Caco-2 (cell line): ENCODE results near the gene HSDL2. TPM values are rescaled to one million over a fixed set of nuclear protein-coding genes. Genes with fewer than 3 reads are reported as not detected.

Experiments
- BruUV-seq: library from RNA; stranded (reverse); fragments of 400-500 nt; replicated peaks from 2 replicates; lab custom pipeline; 2021; lab: Mats Ljungman, UMichigan
- CTCF ChIA-PET: fragments of 300-600 bp; sonication (Branson Sonifier 250); formaldehyde crosslinking; loops from one replicate; lab custom pipeline; 2022; ENCODE audit warnings: antibody characterized with exemption; lab: Charles Lee
- POLR2A ChIA-PET: fragments of 300-600 bp; sonication (Branson Sonifier 250); formaldehyde crosslinking; loops from one replicate; lab custom pipeline; 2022; ENCODE audit warnings: antibody characterized with exemption; lab: Charles Lee
- DNase-seq, 2 experiments: peaks; one replicate each; pipeline versions ENCODE4 v3.0.0 to v3.0.0-alpha.2; 2020 to 2022
- H3K27me3 ChIP-seq: replicated peaks from 2 replicates; pipeline ENCODE4 v1.6.0; 2011; ENCODE audit warnings: low read length; ENCODE audit not compliant: control insufficient read depth, insufficient read depth
- H3K36me3 ChIP-seq: 2 replicates; pipeline ENCODE4 v1.5.1; 2011; ENCODE audit warnings: low read length; ENCODE audit not compliant: control insufficient read depth, insufficient read depth
- H3K4me1 ChIP-seq: fragments of 250-450 bp; sonication (Bioruptor Pico); 2 replicates; pipeline ENCODE4 v1.5.1; 2020; ENCODE audit warnings: mild to moderate bottlenecking
- H3K4me3 ChIP-seq: 2 replicates; pipeline ENCODE4 v1.5.1; 2011; ENCODE audit warnings: low read depth, mild to moderate bottlenecking, control low read depth, low read length
- H3K9me3 ChIP-seq: fragments of 250-450 bp; sonication (Bioruptor Pico); 2 replicates; pipeline ENCODE4 v1.5.1; 2020; ENCODE audit warnings: mild to moderate bottlenecking, moderate library complexity
- H3K27ac Mint-ChIP-seq: one replicate; pipeline ENCODE4 v1.8.0; 2022; ENCODE audit warnings: mixed read lengths; ENCODE audit not compliant: unreplicated experiment
- H3K27me3 Mint-ChIP-seq: one replicate; pipeline ENCODE4 v1.8.0; 2022; ENCODE audit warnings: mixed read lengths; ENCODE audit not compliant: insufficient read depth, unreplicated experiment
- H3K36me3 Mint-ChIP-seq: one replicate; pipeline ENCODE4 v1.8.0; 2022; ENCODE audit warnings: mild to moderate bottlenecking, mixed read lengths; ENCODE audit not compliant: insufficient read depth, unreplicated experiment
- H3K4me1 Mint-ChIP-seq: one replicate; pipeline ENCODE4 v1.8.0; 2022; ENCODE audit warnings: low read depth, mixed read lengths; ENCODE audit not compliant: unreplicated experiment
- H3K4me3 Mint-ChIP-seq: one replicate; pipeline ENCODE4 v1.8.0; 2022; ENCODE audit warnings: mild to moderate bottlenecking, moderate library complexity, mixed read lengths; ENCODE audit not compliant: unreplicated experiment
- H3K9me3 Mint-ChIP-seq: one replicate; pipeline ENCODE4 v1.8.0; 2022; ENCODE audit warnings: mixed read lengths; ENCODE audit not compliant: unreplicated experiment
- intact Hi-C: fragments of 100-400 bp; cut with micrococcal nuclease; formaldehyde crosslinking; loops from one replicate; pipeline ENCODE4 v1.10.0; 2022; ENCODE audit not compliant: unreplicated experiment
- total RNA-seq: library from RNA; stranded (reverse); gene quantifications from 2 replicates; pipeline ENCODE4 v1.2.3, GENCODE V29; 2022
- TF ChIP-seq, protein P1 (sequence below), 2 experiments: fragments of 200-600 bp in 1 of 2; IDR thresholded peaks; 1 replicate in 1 of 2; 2 replicates in 1 of 2; pipeline versions ENCODE4 v1.5.1 to v1.8.0; 2011 to 2022; ENCODE audit warnings: antibody characterized with exemption in 1 of 2, control low read depth in 1 of 2, inconsistent platforms in 1 of 2, low read depth in 1 of 2, low read length in 1 of 2, mild to moderate bottlenecking in 1 of 2, moderate library complexity in 1 of 2; ENCODE audit not compliant: insufficient read depth in 1 of 2, severe bottlenecking in 1 of 2, unreplicated experiment in 1 of 2

HSDL2 gene
- total RNA-seq, 1 experiment from 2014 or later, result 134 TPM

DNA sequence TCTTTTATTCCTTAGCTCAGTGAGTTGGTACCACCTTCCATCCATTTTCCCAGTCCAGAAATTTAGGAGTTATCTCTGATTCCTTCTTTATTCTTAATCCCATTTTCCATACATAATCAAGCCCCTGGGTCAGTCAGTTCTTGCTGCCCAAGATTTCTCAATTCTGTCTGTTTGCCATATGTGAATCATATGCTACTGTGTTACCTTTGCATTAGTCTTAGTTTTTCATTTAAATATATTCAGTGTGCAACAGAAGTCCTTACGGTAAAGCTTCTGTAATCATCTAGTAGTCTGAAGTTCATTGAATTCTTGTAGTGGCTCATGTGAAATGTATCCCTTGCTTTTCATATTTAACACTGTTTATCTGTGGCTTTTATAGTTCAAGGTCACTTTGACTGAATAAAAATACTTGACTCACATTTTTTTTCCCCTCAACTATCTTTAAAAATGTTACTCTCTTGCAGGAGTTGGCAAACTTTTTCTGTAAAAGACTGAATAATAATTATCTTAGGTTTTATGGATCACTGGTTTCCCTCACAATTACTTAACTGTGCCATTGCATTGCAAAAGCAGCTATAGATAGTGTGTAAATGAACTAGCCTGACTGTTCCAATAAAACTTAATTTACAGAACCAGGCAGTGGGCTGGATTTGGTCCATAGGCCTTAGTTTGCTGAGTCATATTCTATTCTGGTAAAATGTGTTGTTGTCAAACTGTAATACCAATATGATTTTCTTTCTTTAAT is 113.7 kb downstream of the HSDL2 start:
- H3K36me3 Mint-ChIP-seq, result peaks cover 42% of the 10 kb centered on the region
- CTCF ChIA-PET, result no interaction called here
- Histone ChIP-seq H3K27me3 (no peaks in the 10 kb centered on the region), H3K4me1 (peaks cover 19% of the 10 kb centered on the region), H3K9me3 (peaks cover 11% of the 10 kb centered on the region), H3K4me3 (no peak overlapping the region), H3K36me3 (no peaks in the 10 kb centered on the region; the same call in 1 of the 2 replicates)
- no TSS peak for BruUV-seq
- H3K4me3 Mint-ChIP-seq, result no peak overlapping the region
- H3K27me3 Mint-ChIP-seq, result no peaks in the 10 kb centered on the region
- intact Hi-C loops, result no loop called here
- TF ChIP-seq, protein P1, sequence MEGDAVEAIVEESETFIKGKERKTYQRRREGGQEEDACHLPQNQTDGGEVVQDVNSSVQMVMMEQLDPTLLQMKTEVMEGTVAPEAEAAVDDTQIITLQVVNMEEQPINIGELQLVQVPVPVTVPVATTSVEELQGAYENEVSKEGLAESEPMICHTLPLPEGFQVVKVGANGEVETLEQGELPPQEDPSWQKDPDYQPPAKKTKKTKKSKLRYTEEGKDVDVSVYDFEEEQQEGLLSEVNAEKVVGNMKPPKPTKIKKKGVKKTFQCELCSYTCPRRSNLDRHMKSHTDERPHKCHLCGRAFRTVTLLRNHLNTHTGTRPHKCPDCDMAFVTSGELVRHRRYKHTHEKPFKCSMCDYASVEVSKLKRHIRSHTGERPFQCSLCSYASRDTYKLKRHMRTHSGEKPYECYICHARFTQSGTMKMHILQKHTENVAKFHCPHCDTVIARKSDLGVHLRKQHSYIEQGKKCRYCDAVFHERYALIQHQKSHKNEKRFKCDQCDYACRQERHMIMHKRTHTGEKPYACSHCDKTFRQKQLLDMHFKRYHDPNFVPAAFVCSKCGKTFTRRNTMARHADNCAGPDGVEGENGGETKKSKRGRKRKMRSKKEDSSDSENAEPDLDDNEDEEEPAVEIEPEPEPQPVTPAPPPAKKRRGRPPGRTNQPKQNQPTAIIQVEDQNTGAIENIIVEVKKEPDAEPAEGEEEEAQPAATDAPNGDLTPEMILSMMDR (IDR thresholded peaks at IDR 0.05; ENCODE audit: insufficient read depth in 1 of 2, low read depth in 1 of 2, low read length in 1 of 2, severe bottlenecking in 1 of 2, unreplicated experiment in 1 of 2), result no peak
- peaks cover 37% of the 10 kb centered on the region for H3K9me3 Mint-ChIP-seq
- POLR2A ChIA-PET, result no interaction called here
- H3K27ac Mint-ChIP-seq, result no peak overlapping the region
- no peak for DNase-seq
- peaks cover 16% of the 10 kb centered on the region for H3K4me1 Mint-ChIP-seq

DNA sequence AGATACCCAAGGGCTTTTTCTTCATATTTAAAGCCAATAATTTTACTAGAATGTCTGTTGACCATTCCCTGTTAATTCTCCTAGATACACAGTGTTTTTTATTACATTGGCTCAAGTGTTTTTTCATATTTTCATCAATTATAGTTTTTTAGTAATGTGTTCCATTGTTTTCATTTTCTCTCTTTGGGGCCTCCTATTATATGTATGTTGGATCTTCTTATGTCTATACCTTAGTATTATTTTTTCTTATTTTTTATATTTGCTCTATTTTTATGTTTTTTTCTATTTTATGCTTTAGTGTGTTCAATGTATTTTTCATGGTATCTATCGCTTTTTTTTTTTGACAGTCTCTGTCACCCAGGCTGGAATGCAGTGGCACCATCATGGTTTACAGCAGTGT is 114.2 kb downstream of the HSDL2 start:
- ChIA-PET CTCF (no interaction called here), POLR2A (no interaction called here)
- no TSS peak for BruUV-seq
- Mint-ChIP-seq H3K9me3 (peaks cover 37% of the 10 kb centered on the region), H3K27ac (no peak overlapping the region), H3K27me3 (no peaks in the 10 kb centered on the region), H3K4me1 (peaks cover 13% of the 10 kb centered on the region), H3K4me3 (no peak overlapping the region), H3K36me3 (peaks cover 46% of the 10 kb centered on the region)
- no peak for DNase-seq
- Histone ChIP-seq H3K4me3 (no peak overlapping the region), H3K27me3 (no peaks in the 10 kb centered on the region), H3K4me1 (peaks cover 13% of the 10 kb centered on the region), H3K9me3 (peaks cover 11% of the 10 kb centered on the region), H3K36me3 (no peaks in the 10 kb centered on the region; the same call in 1 of the 2 replicates)
- intact Hi-C loops, result no loop called here
- TF ChIP-seq, protein P1 (IDR thresholded peaks at IDR 0.05; ENCODE audit: insufficient read depth in 1 of 2, low read depth in 1 of 2, low read length in 1 of 2, severe bottlenecking in 1 of 2, unreplicated experiment in 1 of 2), result no peak

DNA sequence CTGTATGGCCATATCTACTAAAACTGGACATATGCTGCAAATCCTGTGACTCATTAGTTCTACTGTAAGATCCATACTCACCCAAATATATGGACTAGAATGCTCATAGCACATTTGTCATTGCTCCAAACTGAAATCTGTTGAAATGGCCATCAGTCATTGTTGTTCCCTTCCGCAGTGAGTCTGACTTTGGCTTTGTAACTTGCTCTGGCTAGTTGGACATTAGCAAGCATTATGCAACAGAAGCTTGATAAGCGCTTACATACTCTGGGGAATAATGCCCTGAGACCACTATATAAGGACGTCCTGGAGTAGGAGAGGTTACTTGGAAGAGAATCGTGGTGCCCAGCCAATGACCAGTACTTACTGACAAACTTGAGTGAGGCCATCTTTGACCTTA is 115.7 kb downstream of the HSDL2 start:
- no peak for DNase-seq
- no peak overlapping the region for H3K4me3 Mint-ChIP-seq
- peaks cover under 1% of the 10 kb centered on the region for H3K4me1 ChIP-seq
- H3K9me3 Mint-ChIP-seq, result peaks cover 37% of the 10 kb centered on the region
- TF ChIP-seq, protein P1 (IDR thresholded peaks at IDR 0.05; ENCODE audit: insufficient read depth in 1 of 2, low read depth in 1 of 2, low read length in 1 of 2, severe bottlenecking in 1 of 2, unreplicated experiment in 1 of 2), result no peak
- no peaks in the 10 kb centered on the region for H3K27me3 Mint-ChIP-seq
- CTCF ChIA-PET, result no interaction called here
- H3K4me3 ChIP-seq, result no peak overlapping the region
- no TSS peak for BruUV-seq
- intact Hi-C loops, result no loop called here
- H3K36me3 Mint-ChIP-seq, result peaks cover 46% of the 10 kb centered on the region
- H3K27ac Mint-ChIP-seq, result peak overlapping the region; percentile 3
- peaks cover under 1% of the 10 kb centered on the region for H3K4me1 Mint-ChIP-seq
- peaks cover 11% of the 10 kb centered on the region for H3K9me3 ChIP-seq
- POLR2A ChIA-PET, result no interaction called here
- no peaks in the 10 kb centered on the region; the same call in 1 of the 2 replicates for H3K36me3 ChIP-seq
- H3K27me3 ChIP-seq, result no peaks in the 10 kb centered on the region
